ENCODE measurements around the gene PKNOX2.

PKNOX2 gene

DNA sequence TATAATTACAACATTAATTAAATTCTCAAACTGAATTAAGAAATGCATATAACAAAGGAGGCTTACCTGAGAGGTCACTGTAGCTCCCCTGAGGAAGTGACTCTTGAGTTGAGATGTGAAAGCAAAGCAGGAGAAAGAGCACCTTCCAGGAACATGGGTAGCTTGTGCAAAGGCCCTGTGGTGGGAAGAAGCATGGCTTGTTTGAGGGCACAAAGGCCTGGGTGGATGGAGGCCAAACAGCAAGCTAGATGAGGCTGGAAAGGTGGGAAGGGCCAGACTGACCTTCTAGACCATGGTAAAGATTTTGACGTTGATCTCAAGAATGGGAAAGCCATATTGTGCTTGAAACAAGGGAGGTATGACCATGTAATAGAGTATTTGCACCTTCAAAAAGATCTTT is 155.1 kb downstream of the PKNOX2 start:
- WGBS: 89% methylated on average over 1 of the region's 1 CpG
- no peak overlapping the region for H3K27ac ChIP-seq (ENCODE audit: low read depth, low read length)
- no peak overlapping the region for H3K9ac ChIP-seq (ENCODE audit: low read depth, low read length)
- H3K9me3 ChIP-seq (ENCODE audit: insufficient read depth, low read depth, low read length): peaks cover 5% of the 10 kb centered on the region; the same call in 1 of the 2 replicates
- peaks cover 9% of the 10 kb centered on the region for H3K4me1 ChIP-seq (ENCODE audit: insufficient read depth, low read length)
- H3K4me3 ChIP-seq (ENCODE audit: low read length): no peak overlapping the region
- H3K36me3 ChIP-seq (ENCODE audit: insufficient read depth, low read length): no peaks in the 10 kb centered on the region
- no peaks in the 10 kb centered on the region for H3K27me3 ChIP-seq (ENCODE audit: insufficient read depth, low read length)

DNA sequence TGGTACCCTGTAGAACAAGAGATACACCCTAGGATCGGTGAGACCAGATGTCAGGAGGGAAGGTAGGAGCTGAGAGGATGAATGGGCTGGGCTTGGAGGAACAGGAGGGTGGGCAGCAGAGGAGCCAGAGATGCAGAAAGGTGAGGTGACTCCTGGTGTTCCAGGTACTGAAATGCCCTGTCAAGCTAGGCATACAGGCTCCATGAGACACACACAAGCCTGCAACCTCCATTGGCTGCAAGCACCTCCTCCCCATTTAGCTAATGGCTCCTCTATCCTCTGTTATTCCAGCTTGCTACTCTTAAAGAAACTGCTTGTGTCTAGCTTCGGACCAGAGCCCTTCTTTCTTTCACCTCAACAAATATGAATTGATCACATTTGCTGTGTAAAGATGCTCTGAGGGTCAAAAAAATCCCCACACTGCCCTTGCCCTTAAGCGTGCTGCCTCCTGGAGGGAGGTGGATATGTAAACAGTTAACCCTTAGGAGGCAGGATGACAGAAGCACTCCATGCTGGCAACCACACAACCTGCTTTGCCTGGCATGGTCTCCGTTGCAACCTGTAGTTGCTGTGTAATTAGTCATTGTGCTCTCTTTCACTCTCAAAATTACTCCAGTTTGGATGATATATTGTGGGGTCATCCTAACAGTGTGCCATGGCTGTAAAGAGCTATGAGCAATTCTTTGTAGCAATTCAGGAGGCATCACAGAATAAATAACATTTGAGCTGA is 156.0 kb downstream of the PKNOX2 start:
- Histone ChIP-seq H3K9ac (ENCODE audit: low read depth, low read length) (no peak overlapping the region), H3K27ac (ENCODE audit: low read depth, low read length) (no peak overlapping the region), H3K27me3 (ENCODE audit: insufficient read depth, low read length) (no peaks in the 10 kb centered on the region), H3K36me3 (ENCODE audit: insufficient read depth, low read length) (no peaks in the 10 kb centered on the region), H3K4me1 (ENCODE audit: insufficient read depth, low read length) (0 out of 2 replicates have a peak, but pooled peaks cover 7% of the 10 kb centered on the region), H3K9me3 (ENCODE audit: insufficient read depth, low read depth, low read length) (peaks cover 5% of the 10 kb centered on the region; the same call in 1 of the 2 replicates), H3K4me3 (ENCODE audit: low read length) (no peak overlapping the region)
- WGBS: 50% methylated on average over 4 of the region's 4 CpGs

DNA sequence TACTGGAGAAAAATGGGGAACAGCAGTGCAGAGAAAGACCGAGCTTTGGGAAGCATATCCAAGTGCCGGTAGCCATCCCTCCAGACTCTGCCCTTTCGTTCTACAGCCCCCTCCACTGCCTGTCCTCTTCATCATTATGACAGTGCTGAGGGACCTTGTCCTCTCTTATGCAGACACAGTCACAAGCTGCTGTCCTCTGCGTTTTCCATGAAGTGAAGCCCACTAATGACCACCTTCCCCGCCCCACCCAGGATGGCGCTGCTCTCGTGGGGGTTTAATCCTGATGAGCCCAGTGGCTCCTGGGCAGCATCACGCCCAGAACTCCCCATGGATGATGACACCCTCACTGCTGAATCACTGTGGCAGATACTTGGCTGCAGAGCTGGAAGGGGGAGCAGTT is 157.7 kb downstream of the PKNOX2 start:
- Histone ChIP-seq H3K9ac (ENCODE audit: low read depth, low read length) (no peak overlapping the region), H3K9me3 (ENCODE audit: insufficient read depth, low read depth, low read length) (peaks cover 5% of the 10 kb centered on the region; the same call in 1 of the 2 replicates), H3K4me3 (ENCODE audit: low read length) (no peak overlapping the region), H3K36me3 (ENCODE audit: insufficient read depth, low read length) (no peaks in the 10 kb centered on the region), H3K27ac (ENCODE audit: low read depth, low read length) (no peak overlapping the region), H3K4me1 (ENCODE audit: insufficient read depth, low read length) (0 out of 2 replicates have a peak, but pooled peaks cover 7% of the 10 kb centered on the region), H3K27me3 (ENCODE audit: insufficient read depth, low read length) (no peaks in the 10 kb centered on the region)
- 94% methylated on average over 8 of the region's 8 CpGs for WGBS

DNA sequence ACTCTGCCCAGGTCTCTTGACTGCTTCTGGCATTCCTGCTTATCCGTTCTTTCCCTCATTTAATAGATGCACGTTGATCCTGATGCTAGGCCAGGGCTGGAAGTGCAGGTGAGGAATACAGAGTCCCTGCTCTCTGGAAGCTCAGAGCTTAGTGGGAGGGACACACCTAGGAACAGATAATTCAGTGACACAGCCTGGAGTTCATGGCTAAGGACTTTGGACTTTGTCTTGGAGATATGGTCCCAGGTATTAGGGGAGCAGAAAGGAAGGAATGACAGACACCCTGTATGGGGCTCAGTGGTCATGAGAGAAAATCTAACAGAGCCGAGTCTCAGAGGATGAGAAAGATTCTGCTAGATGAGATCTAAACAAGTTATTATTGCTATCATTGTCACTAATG is 160.6 kb downstream of the PKNOX2 start:
- no peaks in the 10 kb centered on the region for H3K9me3 ChIP-seq (ENCODE audit: insufficient read depth, low read depth, low read length)
- no peak overlapping the region for H3K9ac ChIP-seq (ENCODE audit: low read depth, low read length)
- no peaks in the 10 kb centered on the region for H3K27me3 ChIP-seq (ENCODE audit: insufficient read depth, low read length)
- H3K27ac ChIP-seq (ENCODE audit: low read depth, low read length): no peak overlapping the region
- H3K36me3 ChIP-seq (ENCODE audit: insufficient read depth, low read length): no peaks in the 10 kb centered on the region
- H3K4me3 ChIP-seq (ENCODE audit: low read length): no peak overlapping the region
- 0 out of 2 replicates have a peak, but pooled peaks cover 7% of the 10 kb centered on the region for H3K4me1 ChIP-seq (ENCODE audit: insufficient read depth, low read length)
- 87% methylated on average over 3 of the region's 3 CpGs for WGBS

DNA sequence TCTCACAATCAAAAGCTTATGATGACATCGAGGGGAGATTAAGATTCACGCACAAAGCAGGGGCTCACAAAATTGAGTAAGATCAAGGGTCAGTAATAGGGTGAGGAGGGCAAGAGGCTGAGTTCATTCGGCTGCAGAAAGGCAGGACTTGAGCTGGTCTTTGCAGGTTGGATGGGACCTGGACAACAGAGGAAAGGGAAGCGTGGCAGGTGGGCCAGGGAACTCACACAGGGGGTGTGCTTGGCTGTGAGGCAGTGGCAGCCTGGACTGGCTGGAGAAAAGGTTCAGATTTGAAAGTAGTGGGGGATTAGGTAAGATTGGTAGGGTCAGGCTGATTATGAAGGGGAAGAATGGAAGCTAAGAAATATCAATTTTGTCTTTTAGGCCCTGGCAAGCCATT is 161.6 kb downstream of the PKNOX2 start:
- Histone ChIP-seq H3K9me3 (ENCODE audit: insufficient read depth, low read depth, low read length) (no peaks in the 10 kb centered on the region), H3K4me1 (ENCODE audit: insufficient read depth, low read length) (peaks cover 4% of the 10 kb centered on the region), H3K36me3 (ENCODE audit: insufficient read depth, low read length) (no peaks in the 10 kb centered on the region), H3K27ac (ENCODE audit: low read depth, low read length) (no peak overlapping the region), H3K4me3 (ENCODE audit: low read length) (no peak overlapping the region), H3K27me3 (ENCODE audit: insufficient read depth, low read length) (no peaks in the 10 kb centered on the region), H3K9ac (ENCODE audit: low read depth, low read length) (no peak overlapping the region)
- 91% methylated on average over 4 of the region's 4 CpGs for WGBS

DNA sequence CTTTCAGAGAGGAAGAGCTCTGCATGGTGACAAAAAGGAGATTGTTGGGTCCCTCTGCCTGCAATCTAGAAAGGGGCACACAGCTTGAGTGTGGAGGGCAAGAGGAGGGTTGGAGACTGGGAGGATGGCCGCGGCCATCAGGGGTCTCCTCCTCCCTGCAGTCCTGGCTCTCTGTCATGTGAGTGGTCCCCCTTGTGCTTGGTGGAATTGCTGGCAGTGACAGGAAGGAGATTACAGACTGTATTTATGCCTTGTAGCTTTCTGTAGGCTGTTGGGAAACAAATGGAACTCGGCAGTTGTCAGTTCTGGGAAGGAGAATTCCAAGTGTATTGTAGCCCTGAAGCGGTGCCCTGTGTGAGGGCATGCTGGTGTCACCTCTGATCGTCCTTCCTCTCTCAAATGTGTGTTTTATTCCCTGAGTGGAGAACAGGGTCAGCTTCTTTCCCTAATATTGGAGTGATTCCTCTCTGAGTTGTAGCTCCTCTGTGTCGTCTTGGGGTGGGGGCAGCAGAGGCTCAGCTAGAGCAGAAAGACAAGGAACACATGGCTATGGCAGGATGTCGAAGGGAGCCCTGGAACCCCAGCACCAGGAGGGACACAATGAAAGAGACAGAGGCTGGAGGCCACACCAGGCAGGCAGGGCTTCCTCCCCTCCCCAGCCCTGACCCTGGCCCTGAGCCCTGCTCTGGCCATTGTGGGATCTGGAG is 163.1 kb downstream of the PKNOX2 start:
- Histone ChIP-seq H3K9ac (ENCODE audit: low read depth, low read length) (no peak overlapping the region), H3K4me3 (ENCODE audit: low read length) (no peak overlapping the region)
- WGBS: 85% methylated on average over 7 of the region's 7 CpGs

DNA sequence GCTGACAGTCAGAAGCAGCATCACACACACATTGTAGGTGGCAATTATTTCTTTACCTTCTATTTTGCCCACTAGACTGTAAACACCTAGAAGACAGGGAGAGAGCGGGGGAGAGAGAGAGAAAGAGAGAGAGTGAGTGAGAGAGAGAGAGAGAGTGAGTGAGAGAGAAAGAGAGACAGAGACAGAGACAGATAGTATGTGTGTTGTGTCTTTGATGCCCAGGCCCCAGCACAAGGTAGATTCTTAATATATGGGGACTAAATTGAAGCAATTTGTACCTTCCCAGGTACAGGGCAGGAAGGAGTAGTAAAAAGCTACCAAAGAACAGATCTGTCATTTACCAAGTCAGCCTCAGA is 163.7 kb downstream of the PKNOX2 start:
- Histone ChIP-seq H3K27ac (ENCODE audit: low read depth, low read length) (no peak overlapping the region), H3K36me3 (ENCODE audit: insufficient read depth, low read length) (no peaks in the 10 kb centered on the region), H3K4me3 (ENCODE audit: low read length) (no peak overlapping the region), H3K27me3 (ENCODE audit: insufficient read depth, low read length) (no peaks in the 10 kb centered on the region), H3K4me1 (ENCODE audit: insufficient read depth, low read length) (peaks cover 4% of the 10 kb centered on the region), H3K9me3 (ENCODE audit: insufficient read depth, low read depth, low read length) (no peaks in the 10 kb centered on the region), H3K9ac (ENCODE audit: low read depth, low read length) (no peak overlapping the region)
- 77% methylated on average over 1 of the region's 1 CpG for WGBS

More for the DNA sequence above, 163.1 kb downstream of the PKNOX2 start:
- Histone ChIP-seq H3K9me3 (ENCODE audit: insufficient read depth, low read depth, low read length) (no peaks in the 10 kb centered on the region), H3K27me3 (ENCODE audit: insufficient read depth, low read length) (no peaks in the 10 kb centered on the region), H3K36me3 (ENCODE audit: insufficient read depth, low read length) (no peaks in the 10 kb centered on the region), H3K4me1 (ENCODE audit: insufficient read depth, low read length) (peaks cover 4% of the 10 kb centered on the region), H3K27ac (ENCODE audit: low read depth, low read length) (no peak overlapping the region)

DNA sequence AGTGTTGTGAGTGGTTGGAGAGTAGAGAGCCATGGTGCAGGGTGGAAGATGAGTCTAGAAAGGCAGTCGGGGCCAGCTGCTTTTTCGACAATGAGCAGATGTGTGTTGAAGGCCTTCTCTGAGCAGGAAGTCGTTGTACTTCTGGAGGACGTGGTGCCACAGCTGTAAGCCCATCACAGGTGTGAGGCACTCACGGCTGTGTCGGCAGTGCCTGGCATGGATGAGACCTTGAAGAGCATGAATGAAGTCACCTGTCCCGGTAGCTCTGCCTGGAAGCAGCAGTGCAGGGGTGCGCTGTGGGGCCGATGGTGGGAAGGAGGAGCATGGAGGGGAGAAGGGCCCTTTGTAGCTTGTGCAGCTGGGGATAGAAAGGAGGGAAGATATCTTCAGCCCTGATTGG is 165.2 kb downstream of the PKNOX2 start:
- Histone ChIP-seq H3K9me3 (ENCODE audit: insufficient read depth, low read depth, low read length) (no peaks in the 10 kb centered on the region), H3K4me3 (ENCODE audit: low read length) (no peak overlapping the region), H3K36me3 (ENCODE audit: insufficient read depth, low read length) (no peaks in the 10 kb centered on the region), H3K27me3 (ENCODE audit: insufficient read depth, low read length) (no peaks in the 10 kb centered on the region), H3K9ac (ENCODE audit: low read depth, low read length) (no peak overlapping the region), H3K4me1 (ENCODE audit: insufficient read depth, low read length) (peaks cover 4% of the 10 kb centered on the region), H3K27ac (ENCODE audit: low read depth, low read length) (no peak overlapping the region)
- WGBS: 90% methylated on average over 9 of the region's 9 CpGs

DNA sequence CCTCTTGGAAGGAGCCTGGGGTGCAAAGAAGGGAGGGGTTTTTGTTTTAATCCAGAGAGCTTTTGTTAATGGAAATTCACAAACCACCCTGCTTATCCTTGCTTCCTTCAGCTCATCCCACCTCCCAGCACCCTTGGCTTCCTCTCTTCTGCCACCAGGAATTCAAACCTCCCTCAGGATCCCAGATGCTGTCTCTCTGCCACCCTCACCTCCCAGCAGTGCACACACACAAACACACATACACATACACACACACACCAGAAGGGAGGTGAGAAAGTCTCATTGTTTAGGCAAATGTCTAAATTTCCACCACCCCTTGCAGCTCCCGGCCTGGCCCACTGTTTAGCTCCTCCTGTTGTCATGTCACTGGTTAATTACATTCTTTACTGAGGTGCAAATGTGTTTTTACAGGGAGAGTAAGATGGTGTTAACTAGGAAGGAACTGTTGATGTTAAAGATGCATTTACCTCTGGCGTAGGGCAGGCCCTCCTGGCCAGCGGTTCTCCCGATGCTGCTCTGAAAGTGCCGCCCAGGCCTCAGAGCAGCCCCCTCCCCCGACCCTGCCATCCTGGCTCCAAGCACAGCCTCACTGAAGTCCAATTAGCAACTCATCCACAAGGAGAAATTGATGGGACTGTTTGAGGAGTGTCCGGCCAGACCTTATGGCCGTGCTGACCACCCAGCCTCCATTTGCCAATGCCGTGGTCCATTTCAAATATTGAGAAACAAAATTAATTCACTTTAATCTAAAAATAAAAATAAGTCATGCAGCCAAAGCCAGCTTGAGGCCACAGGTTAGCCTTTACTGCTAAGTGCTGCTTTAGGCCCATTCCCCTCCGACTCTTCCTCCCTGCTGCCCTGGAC is 166.1 kb downstream of the PKNOX2 start:
- H3K9ac ChIP-seq (ENCODE audit: low read depth, low read length): no peak overlapping the region

DNA sequence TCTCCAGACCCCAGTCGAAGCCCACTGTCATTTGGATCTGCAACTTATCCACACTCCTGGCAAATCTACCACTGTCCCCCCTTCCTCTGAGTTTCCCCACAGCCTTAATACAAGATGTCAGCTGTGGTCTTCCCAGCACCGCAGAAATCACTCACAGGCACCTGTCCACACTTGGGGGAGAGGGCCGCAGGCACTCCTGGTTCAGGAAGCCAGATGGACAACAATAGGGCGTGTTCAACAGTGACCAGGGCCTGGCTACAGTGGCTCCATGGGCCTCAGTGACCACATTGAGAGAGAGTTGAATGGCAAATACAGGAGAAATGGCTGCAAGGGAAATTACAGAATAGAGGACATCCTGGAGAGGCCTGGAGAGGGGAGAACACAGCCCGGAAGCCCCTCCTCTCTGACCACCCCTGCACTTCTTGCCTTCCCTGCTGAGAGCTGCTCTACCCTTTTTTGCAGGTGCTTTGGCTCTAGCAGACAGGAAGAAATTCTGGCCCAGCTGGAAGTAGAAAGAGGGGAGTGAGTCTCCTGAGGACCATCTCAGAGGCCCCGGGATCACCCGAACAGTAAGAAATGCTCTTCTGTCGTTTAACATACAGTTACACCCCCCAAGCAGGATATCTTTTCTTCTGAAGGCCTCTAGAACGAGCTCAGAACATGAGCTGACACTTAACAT is 166.9 kb downstream of the PKNOX2 start:
- WGBS: 81% methylated on average over 9 of the region's 9 CpGs
- Histone ChIP-seq H3K4me3 (ENCODE audit: low read length) (no peak overlapping the region), H3K9ac (ENCODE audit: low read depth, low read length) (no peak overlapping the region), H3K27me3 (ENCODE audit: insufficient read depth, low read length) (no peaks in the 10 kb centered on the region), H3K27ac (ENCODE audit: low read depth, low read length) (no peak overlapping the region), H3K36me3 (ENCODE audit: insufficient read depth, low read length) (no peaks in the 10 kb centered on the region), H3K9me3 (ENCODE audit: insufficient read depth, low read depth, low read length) (no peaks in the 10 kb centered on the region), H3K4me1 (ENCODE audit: insufficient read depth, low read length) (peaks cover 4% of the 10 kb centered on the region)

More for the DNA sequence above, 166.1 kb downstream of the PKNOX2 start:
- 64% methylated on average over 10 of the region's 10 CpGs for WGBS
- no peak overlapping the region for H3K27ac ChIP-seq (ENCODE audit: low read depth, low read length)
- H3K27me3 ChIP-seq (ENCODE audit: insufficient read depth, low read length): no peaks in the 10 kb centered on the region
- no peak overlapping the region for H3K4me3 ChIP-seq (ENCODE audit: low read length)
- H3K36me3 ChIP-seq (ENCODE audit: insufficient read depth, low read length): no peaks in the 10 kb centered on the region
- no peaks in the 10 kb centered on the region for H3K9me3 ChIP-seq (ENCODE audit: insufficient read depth, low read depth, low read length)
- peaks cover 4% of the 10 kb centered on the region for H3K4me1 ChIP-seq (ENCODE audit: insufficient read depth, low read length)
